Suprapubic skin (tissue), 4 donors: Measurements from ENCODE around the gene PIGQ. TPM values are rescaled to one million over a fixed set of nuclear protein-coding genes. Genes with fewer than 3 reads are reported as not detected.
A peak's percentile ranks its signal among the peaks of the same experiment; 100 is the strongest.

Experiments used
- DNase-seq, 2 donors: peaks; one replicate each; pipeline ENCODE4 v3.0.0-alpha.2; 2019; ENCODE audit warnings: low spot score in 2 of 2
- H3K27ac ChIP-seq: fragments of 200-600 bp; sonication (generic); one replicate; pipeline ENCODE4 v1.5.1; 2019
- H3K27me3 ChIP-seq: fragments of 200-600 bp; sonication (generic); one replicate; pipeline ENCODE4 v1.5.1; 2019
- H3K36me3 ChIP-seq: fragments of 200-600 bp; sonication (generic); one replicate; pipeline ENCODE4 v1.5.1; 2019
- H3K4me1 ChIP-seq: fragments of 200-600 bp; sonication (generic); one replicate; pipeline ENCODE4 v1.5.1; 2019
- H3K4me3 ChIP-seq: fragments of 200-600 bp; sonication (generic); one replicate; pipeline ENCODE4 v1.5.1; 2019; ENCODE audit warnings: mild to moderate bottlenecking
- H3K9me3 ChIP-seq: fragments of 200-600 bp; sonication (generic); one replicate; pipeline ENCODE4 v1.5.1; 2019
- CTCF ChIP-seq, 2 donors: fragments of 200-600 bp in 1 of 2; fragments of 450-650 bp in 1 of 2; sonication (generic) in 1 of 2; IDR thresholded peaks; one replicate each; pipeline ENCODE4 v1.5.1; 2016 to 2019; ENCODE audit warnings: antibody characterized with exemption in 2 of 2, mild to moderate bottlenecking in 1 of 2, moderate library complexity in 1 of 2
- EP300 ChIP-seq: sonication (generic); formaldehyde crosslinking; IDR thresholded peaks from one replicate; pipeline ENCODE4 v1.6.1; 2017; ENCODE audit warnings: antibody characterized with exemption
- POLR2A ChIP-seq, 2 donors: fragments of 450-650 bp; IDR thresholded peaks; one replicate each; pipeline ENCODE4 v1.6.1; 2017; ENCODE audit warnings: antibody characterized with exemption in 2 of 2, mild to moderate bottlenecking in 2 of 2, moderate library complexity in 2 of 2
- POLR2AphosphoS5 ChIP-seq, 3 donors: sonication (generic); formaldehyde crosslinking; IDR thresholded peaks; one replicate each; pipeline ENCODE4 v1.6.1; 2017; ENCODE audit warnings: antibody characterized with exemption in 3 of 3
- WGBS: methylation state at CpG from one replicate; pipeline ENCODE4 v1.1.5; 2018; 5-methylcytosine and 5-hydroxymethylcytosine counted together
- total RNA-seq, 4 donors: library from RNA; depleted of rRNA; stranded (reverse); fragments of >200 nt; gene quantifications; one replicate each; pipeline ENCODE4 v1.1.0, GENCODE V29; 2016

PIGQ gene
- total RNA-seq, 4 donors from 2014 or later: 36.9 to 54.6 (median 44.1) TPM

DNA sequence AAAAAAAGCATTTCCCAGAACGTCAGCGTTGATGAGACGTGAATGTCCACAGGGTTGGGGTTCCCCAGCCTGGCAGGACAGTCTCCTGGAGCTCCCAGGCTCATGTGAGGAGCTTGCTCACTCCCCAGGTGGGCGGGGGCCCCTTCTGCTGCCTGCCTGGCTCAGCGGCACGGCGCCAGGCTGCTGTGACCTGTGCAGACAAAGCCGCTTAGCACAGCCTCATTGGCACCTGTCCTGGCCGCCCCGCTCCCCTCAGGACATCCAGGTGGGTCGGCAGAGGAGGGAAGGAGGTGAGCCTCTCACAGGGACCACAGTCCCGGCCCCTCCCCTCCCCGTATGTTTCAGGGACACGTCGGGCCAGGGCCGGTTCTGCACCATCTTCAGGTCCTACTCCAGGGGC is 48.1 kb downstream of the PIGQ start:
- Histone ChIP-seq H3K9me3 (no peaks in the 10 kb centered on the region), H3K27me3 (no peaks in the 10 kb centered on the region), H3K36me3 (peaks cover 9% of the 10 kb centered on the region), H3K4me1 (peaks cover 42% of the 10 kb centered on the region), H3K4me3 (no peak overlapping the region), H3K27ac (peak overlapping the region; percentile 8)
- no peak for DNase-seq
- 75% methylated on average over 13 of the region's 16 CpGs for WGBS
- no peak for TF ChIP-seq CTCF (IDR thresholded peaks at IDR 0.05)
- TF ChIP-seq POLR2AphosphoS5 (IDR thresholded peaks at IDR 0.05): no peak
- no peak for TF ChIP-seq POLR2A (IDR thresholded peaks at IDR 0.05)
- TF ChIP-seq EP300: no peak

- H3K36me3 ChIP-seq: peaks cover 3% of the 10 kb centered on the region
- H3K4me3 ChIP-seq: no peak overlapping the region
- WGBS: 85% methylated on average over 20 of the region's 20 CpGs
- TF ChIP-seq EP300: no peak
- no peak for TF ChIP-seq POLR2AphosphoS5 (IDR thresholded peaks at IDR 0.05)
- TF ChIP-seq CTCF (IDR thresholded peaks at IDR 0.05): no peak
- TF ChIP-seq POLR2A (IDR thresholded peaks at IDR 0.05): no peak
- no peaks in the 10 kb centered on the region for H3K27me3 ChIP-seq
- peak overlapping the region; percentile 63 for H3K27ac ChIP-seq
- DNase-seq: no peak
- H3K4me1 ChIP-seq: peaks cover 47% of the 10 kb centered on the region
- no peaks in the 10 kb centered on the region for H3K9me3 ChIP-seq
Observed at GRCh38 chr16:619476-620100, 49.8 kb downstream of the PIGQ start.

DNA sequence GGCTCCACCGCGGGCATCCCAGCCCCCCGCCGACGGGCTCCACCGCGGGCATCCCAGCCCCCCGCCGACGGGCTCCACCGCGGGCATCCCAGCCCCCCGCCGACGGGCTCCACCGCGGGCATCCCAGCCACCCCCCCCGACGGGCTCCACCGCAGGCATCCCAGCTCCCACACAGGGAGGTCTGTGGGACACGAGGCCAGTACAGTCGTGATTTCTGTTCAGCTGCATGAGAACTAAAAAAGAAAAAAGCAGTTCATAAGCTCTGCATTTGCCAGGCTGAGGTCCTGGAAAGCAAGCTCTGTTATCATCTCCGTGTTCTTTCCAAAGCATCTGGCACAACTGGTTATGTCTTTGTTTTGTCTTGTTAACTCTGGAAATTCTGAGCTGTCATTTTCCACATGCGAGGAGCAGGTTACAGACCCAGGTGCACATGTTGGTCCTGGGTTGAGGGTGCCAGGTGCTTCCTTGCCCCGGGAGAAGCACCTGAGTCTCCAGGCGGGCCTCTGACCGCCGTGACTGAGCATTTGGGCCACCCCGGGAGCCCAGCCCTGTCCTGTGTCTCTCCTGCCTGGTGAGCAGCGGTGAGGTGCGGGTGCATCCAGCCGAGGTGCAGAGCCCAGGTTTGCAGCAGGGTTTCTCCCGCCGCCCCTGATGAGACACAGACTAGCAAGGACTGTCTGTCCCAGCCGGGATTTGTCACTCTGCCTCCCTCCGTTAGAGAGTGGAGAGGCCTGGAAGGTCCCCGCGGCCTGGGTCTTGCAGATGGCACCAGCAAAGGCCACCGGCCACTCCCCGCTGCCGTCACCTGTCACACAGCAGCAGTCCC is 51.1 kb downstream of the PIGQ start:
- DNase-seq: no peak
- TF ChIP-seq POLR2A (IDR thresholded peaks at IDR 0.05) (no peak), EP300 (no peak), POLR2AphosphoS5 (IDR thresholded peaks at IDR 0.05) (no peak), CTCF (IDR thresholded peaks at IDR 0.05) (no peak)
- H3K4me1 ChIP-seq: peaks cover 47% of the 10 kb centered on the region
- no peaks in the 10 kb centered on the region for H3K27me3 ChIP-seq
- H3K9me3 ChIP-seq: no peaks in the 10 kb centered on the region
- H3K27ac ChIP-seq: peak overlapping the region; percentile 63
- 44% methylated on average over 4 of the region's 41 CpGs for WGBS
- H3K4me3 ChIP-seq: no peak overlapping the region
- H3K36me3 ChIP-seq: peaks cover 6% of the 10 kb centered on the region

GRCh38 chr16:621526-622105 is 51.8 kb downstream of the PIGQ start:
- peaks cover 44% of the 10 kb centered on the region for H3K4me1 ChIP-seq
- H3K27me3 ChIP-seq: no peaks in the 10 kb centered on the region
- no peak for DNase-seq
- TF ChIP-seq EP300 (no peak), CTCF (IDR thresholded peaks at IDR 0.05) (no peak), POLR2A (IDR thresholded peaks at IDR 0.05) (no peak), POLR2AphosphoS5 (IDR thresholded peaks at IDR 0.05) (no peak)
- no peak overlapping the region for H3K4me3 ChIP-seq
- no peaks in the 10 kb centered on the region for H3K9me3 ChIP-seq
- WGBS: 63% methylated on average over 10 of the region's 21 CpGs
- peak overlapping the region; percentile 63 for H3K27ac ChIP-seq
- H3K36me3 ChIP-seq: peaks cover 13% of the 10 kb centered on the region

GRCh38 chr16:622920-623280 is 53.1 kb downstream of the PIGQ start:
- Histone ChIP-seq H3K4me1 (peaks cover 50% of the 10 kb centered on the region), H3K9me3 (no peaks in the 10 kb centered on the region), H3K27ac (peak overlapping the region; percentile 63), H3K4me3 (no peak overlapping the region), H3K36me3 (peaks cover 26% of the 10 kb centered on the region), H3K27me3 (no peaks in the 10 kb centered on the region)
- no peak for TF ChIP-seq POLR2A (IDR thresholded peaks at IDR 0.05)
- TF ChIP-seq CTCF (IDR thresholded peaks at IDR 0.05): no peak
- TF ChIP-seq POLR2AphosphoS5 (IDR thresholded peaks at IDR 0.05): no peak
- no peak for TF ChIP-seq EP300
- 89% methylated on average over 17 of the region's 17 CpGs for WGBS
- DNase-seq: no peak
